Neuronal stem cell (in vitro differentiated cells): Measurements from ENCODE around the gene ERC1.

Experiments
- DNase-seq: peaks from one replicate; pipeline ENCODE4 v3.0.0-alpha.2; 2013; ENCODE audit warnings: low spot score
- H2AFZ ChIP-seq: one replicate; pipeline ENCODE4 v1.6.1; 2013; ENCODE audit warnings: mild to moderate bottlenecking, low read length, inconsistent platforms
- H2AK5ac ChIP-seq: 2 replicates; pipeline ENCODE4 v1.6.1; 2013; ENCODE audit warnings: low read depth, mild to moderate bottlenecking, inconsistent platforms, low read length, moderate library complexity, mixed read lengths
- H2BK120ac ChIP-seq: 2 replicates; pipeline ENCODE4 v1.6.1; 2013; ENCODE audit warnings: low read depth, mild to moderate bottlenecking, inconsistent platforms, low read length, moderate library complexity, mixed read lengths
- H2BK12ac ChIP-seq: one replicate; pipeline ENCODE4 v1.6.1; 2013; ENCODE audit warnings: low read length, inconsistent platforms
- H2BK15ac ChIP-seq: 2 replicates; pipeline ENCODE4 v1.6.1; 2013; ENCODE audit warnings: mild to moderate bottlenecking, low read length, inconsistent platforms, mixed read lengths
- H2BK5ac ChIP-seq: one replicate; pipeline ENCODE4 v1.6.1; 2013; ENCODE audit warnings: inconsistent platforms, mild to moderate bottlenecking, low read length, moderate library complexity
- H3K14ac ChIP-seq: one replicate; pipeline ENCODE4 v1.6.1; 2013; ENCODE audit warnings: low read length, inconsistent platforms
- H3K18ac ChIP-seq: 2 replicates; pipeline ENCODE4 v1.6.1; 2013; ENCODE audit warnings: low read length, inconsistent platforms
- H3K23ac ChIP-seq: 2 replicates; pipeline ENCODE4 v1.6.1; 2013; ENCODE audit warnings: low read depth, mild to moderate bottlenecking, mixed read lengths, low read length, inconsistent platforms; ENCODE audit not compliant: poor library complexity
- H3K27ac ChIP-seq: replicated peaks from 3 replicates; pipeline ENCODE4 v1.5.1; 2013; ENCODE audit warnings: low read length, inconsistent platforms
- H3K27me3 ChIP-seq, 3 experiments: 2 replicates each; pipeline ENCODE4 v1.6.1; 2013; ENCODE audit warnings: low read length in 3 of 3, mild to moderate bottlenecking in 2 of 3, inconsistent platforms in 1 of 3, low read depth in 1 of 3, mixed read lengths in 1 of 3, moderate library complexity in 1 of 3; ENCODE audit not compliant: control insufficient read depth in 3 of 3, insufficient read depth in 3 of 3
- H3K36me3 ChIP-seq, 2 donors: replicated peaks in 1 of 2; 2 replicates each; pipeline ENCODE4 v1.6.1; 2013; ENCODE audit warnings: low read length in 2 of 2; ENCODE audit not compliant: control insufficient read depth in 2 of 2, insufficient read depth in 2 of 2
- H3K4ac ChIP-seq: 2 replicates; pipeline ENCODE4 v1.6.1; 2013; ENCODE audit warnings: inconsistent platforms, mild to moderate bottlenecking, low read length, moderate library complexity
- H3K4me1 ChIP-seq, 2 donors: 1 replicate in 1 of 2; 2 replicates in 1 of 2; pipeline ENCODE4 v1.6.1; 2013; ENCODE audit warnings: low read length in 2 of 2, low read depth in 1 of 2; ENCODE audit not compliant: control insufficient read depth in 2 of 2, insufficient read depth in 1 of 2
- H3K4me2 ChIP-seq: one replicate; pipeline ENCODE4 v1.6.1; 2013; ENCODE audit warnings: mild to moderate bottlenecking, low read length, inconsistent platforms; ENCODE audit not compliant: insufficient read depth, poor library complexity, severe bottlenecking
- H3K4me3 ChIP-seq, 2 donors: 2 replicates each; pipeline ENCODE4 v1.5.1; 2013; ENCODE audit warnings: low read length in 2 of 2, mild to moderate bottlenecking in 2 of 2, inconsistent platforms in 1 of 2, moderate library complexity in 1 of 2
- H3K79me1 ChIP-seq: one replicate; pipeline ENCODE4 v1.6.1; 2013; ENCODE audit warnings: low read depth, mild to moderate bottlenecking, inconsistent platforms, low read length, moderate library complexity
- H3K9ac ChIP-seq: one replicate; pipeline ENCODE4 v1.6.1; 2013; ENCODE audit warnings: mild to moderate bottlenecking, low read depth, low read length, inconsistent platforms; ENCODE audit not compliant: poor library complexity
- H3K9me3 ChIP-seq, 2 donors: replicated peaks in 1 of 2; 2 replicates each; pipeline versions ENCODE3 to v1.6.1; 2013; ENCODE audit warnings: low read length in 2 of 2, mild to moderate bottlenecking in 2 of 2, inconsistent platforms in 1 of 2, low read depth in 1 of 2, mixed read lengths in 1 of 2, moderate library complexity in 1 of 2; ENCODE audit not compliant: control insufficient read depth in 2 of 2, insufficient read depth in 1 of 2
- H4K8ac ChIP-seq: one replicate; pipeline ENCODE4 v1.6.1; 2013; ENCODE audit warnings: low read depth, mild to moderate bottlenecking, inconsistent platforms, low read length, moderate library complexity
- H4K91ac ChIP-seq: one replicate; pipeline ENCODE4 v1.6.1; 2013; ENCODE audit warnings: low read length, low read depth, mild to moderate bottlenecking, inconsistent platforms; ENCODE audit not compliant: poor library complexity
- WGBS, 2 donors: extraction: QIAGEN DNeasy Blood & Tissue Kit; methylation state at CpG; one replicate each; pipeline ENCODE4 v1.1.7; 2013; ENCODE audit warnings: missing lambda C conversion rate in 2 of 2, mixed read lengths in 1 of 2; ENCODE audit not compliant: insufficient read length in 2 of 2, insufficient replicate concordance in 1 of 2; ENCODE audit errors: extremely low coverage in 2 of 2; 5-methylcytosine and 5-hydroxymethylcytosine counted together

ERC1 gene

GRCh38 chr12:1167784-1168183 lies 176.8 kb downstream of the ERC1 start:
- Histone ChIP-seq H3K4me1 (peaks cover 6 to 10% of the 10 kb centered on the region in 2 donors), H3K4me3 (no peak overlapping the region), H3K9ac (no peak overlapping the region), H2BK5ac (no peak overlapping the region), H3K14ac (no peak overlapping the region), H2BK12ac (no peak overlapping the region), H2BK15ac (no peak overlapping the region), H2BK120ac (no peak overlapping the region), H3K9me3 (peaks cover 0 to 4% of the 10 kb centered on the region in 2 donors), H3K23ac (no peak overlapping the region), H3K18ac (no peak overlapping the region), H2AK5ac (no peak overlapping the region), H3K36me3 (no peaks in the 10 kb centered on the region), H4K91ac (no peak overlapping the region), H3K4ac (no peak overlapping the region), H3K4me2 (no peak overlapping the region), H3K79me1 (no peaks in the 10 kb centered on the region), H4K8ac (no peak overlapping the region), H3K27ac (no peak overlapping the region), H2AFZ (no peak overlapping the region), H3K27me3 (no peaks in the 10 kb centered on the region)
- no CpG with 5 or more reads among the region's 12 CpGs for WGBS, 2 donors
- no peak for DNase-seq

GRCh38 chr12:1170411-1170810 lies 179.4 kb downstream of the ERC1 start:
- Histone ChIP-seq H2BK120ac (no peak overlapping the region), H4K8ac (no peak overlapping the region), H3K4me3 (no peak overlapping the region), H4K91ac (no peak overlapping the region), H2AFZ (no peak overlapping the region), H3K9ac (no peak overlapping the region), H3K14ac (no peak overlapping the region), H3K23ac (no peak overlapping the region), H3K36me3 (no peaks in the 10 kb centered on the region), H2BK5ac (no peak overlapping the region), H3K18ac (no peak overlapping the region), H2AK5ac (no peak overlapping the region), H3K79me1 (no peaks in the 10 kb centered on the region), H3K9me3 (peaks cover 0 to 4% of the 10 kb centered on the region in 2 donors), H3K4me1 (peaks cover 6 to 10% of the 10 kb centered on the region in 2 donors), H3K27ac (no peak overlapping the region), H2BK15ac (no peak overlapping the region), H3K27me3 (no peaks in the 10 kb centered on the region), H2BK12ac (no peak overlapping the region), H3K4ac (no peak overlapping the region), H3K4me2 (no peak overlapping the region)
- DNase-seq: no peak
- WGBS, 2 donors: no CpG with 5 or more reads among the region's 3 CpGs

- no peak overlapping the region for H2AK5ac ChIP-seq
- peaks cover 6 to 10% of the 10 kb centered on the region in 2 donors for H3K4me1 ChIP-seq
- no peaks in the 10 kb centered on the region for H3K36me3 ChIP-seq
- no peak overlapping the region for H4K8ac ChIP-seq
- H3K23ac ChIP-seq: no peak overlapping the region
- no peak overlapping the region for H3K14ac ChIP-seq
- no peak overlapping the region for H3K27ac ChIP-seq
- no peak overlapping the region for H2BK5ac ChIP-seq
- no peak overlapping the region for H3K18ac ChIP-seq
- WGBS, 2 donors: no CpG with 5 or more reads among the region's 6 CpGs
- no peak overlapping the region for H2BK12ac ChIP-seq
- H3K9me3 ChIP-seq: no peaks in the 10 kb centered on the region
- H3K79me1 ChIP-seq: no peaks in the 10 kb centered on the region
- H3K9ac ChIP-seq: no peak overlapping the region
- H4K91ac ChIP-seq: no peak overlapping the region
- H3K27me3 ChIP-seq: no peaks in the 10 kb centered on the region
- no peak overlapping the region for H2BK15ac ChIP-seq
- no peak overlapping the region for H3K4me2 ChIP-seq
- H2BK120ac ChIP-seq: no peak overlapping the region
- no peak overlapping the region for H3K4me3 ChIP-seq
- no peak overlapping the region for H3K4ac ChIP-seq
- DNase-seq: peak; percentile 54
- no peak overlapping the region for H2AFZ ChIP-seq
Measured at GRCh38 chr12:1171657-1172408, 180.8 kb downstream of the ERC1 start.

- H3K4me1 ChIP-seq: peaks cover 6 to 10% of the 10 kb centered on the region in 2 donors
- H3K27me3 ChIP-seq: no peaks in the 10 kb centered on the region
- no peaks in the 10 kb centered on the region for H3K9me3 ChIP-seq
- no peak overlapping the region for H4K8ac ChIP-seq
- peak overlapping the region; percentile 36 for H3K9ac ChIP-seq
- WGBS, 2 donors: no CpG with 5 or more reads among the region's 8 CpGs
- H3K4me2 ChIP-seq: no peak overlapping the region
- H2BK5ac ChIP-seq: no peak overlapping the region
- H3K27ac ChIP-seq: no peak overlapping the region
- H2BK120ac ChIP-seq: no peak overlapping the region
- H3K4me3 ChIP-seq: no peak overlapping the region
- H3K4ac ChIP-seq: no peak overlapping the region
- no peak overlapping the region for H2AFZ ChIP-seq
- no peak overlapping the region for H2BK12ac ChIP-seq
- peak overlapping the region; percentile 89 for H4K91ac ChIP-seq
- peak overlapping the region; percentile 29 for H3K18ac ChIP-seq
- H3K79me1 ChIP-seq: no peaks in the 10 kb centered on the region
- no peak for DNase-seq
- H2AK5ac ChIP-seq: peak overlapping the region; percentile 3
- H3K36me3 ChIP-seq: no peaks in the 10 kb centered on the region
- peak overlapping the region; percentile 31 for H3K14ac ChIP-seq
- H2BK15ac ChIP-seq: peak overlapping the region; percentile 27
- no peak overlapping the region for H3K23ac ChIP-seq
Measured at GRCh38 chr12:1173781-1174617, 183.0 kb downstream of the ERC1 start.
